ENCODE measurements around the gene KIF16B.

KIF16B gene

GRCh38 chr20:16462711-16463110 lies 110.5 kb downstream of the KIF16B start:
- TF ChIP-seq CTCF (IDR thresholded peaks at IDR 0.05), result no peak

GRCh38 chr20:16459019-16459700 lies 114.1 kb downstream of the KIF16B start:
- no peak for TF ChIP-seq CTCF (IDR thresholded peaks at IDR 0.05)

- no peak for TF ChIP-seq CTCF (IDR thresholded peaks at IDR 0.05)
Measured at GRCh38 chr20:16457514-16457913, 115.7 kb downstream of the KIF16B start.

- no peak for TF ChIP-seq CTCF (IDR thresholded peaks at IDR 0.05)
Measured at GRCh38 chr20:16455324-16455723, 117.9 kb downstream of the KIF16B start.

- no peak for TF ChIP-seq CTCF (IDR thresholded peaks at IDR 0.05)
Measured at GRCh38 chr20:16451982-16452381, 121.3 kb downstream of the KIF16B start.

GRCh38 chr20:16451001-16451400 lies 122.2 kb downstream of the KIF16B start:
- no peak for TF ChIP-seq CTCF (IDR thresholded peaks at IDR 0.05)

GRCh38 chr20:16446991-16447390 lies 126.3 kb downstream of the KIF16B start:
- TF ChIP-seq CTCF (IDR thresholded peaks at IDR 0.05), result no peak

- TF ChIP-seq CTCF (IDR thresholded peaks at IDR 0.05), result no peak
Measured at GRCh38 chr20:16446246-16446645, 127.0 kb downstream of the KIF16B start.

Measured in LNCAP (cell line).